OCI-LY1 (cell line): ENCODE measurements around the gene JCAD.

ENCODE experiments used
- H2AFZ ChIP-seq: fragments of 200-600 bp; sonication (generic), shearing (Covaris generic); 2 replicates; pipeline ENCODE4 v1.6.0; 2014; ENCODE audit warnings: antibody characterized with exemption, mild to moderate bottlenecking, low read length
- H3F3A ChIP-seq: fragments of 200-600 bp; sonication (generic), shearing (Covaris generic); 2 replicates; pipeline ENCODE4 v1.6.0; 2014; ENCODE audit warnings: mild to moderate bottlenecking, antibody characterized with exemption, low read length, moderate library complexity; ENCODE audit not compliant: insufficient read depth
- H3K27ac ChIP-seq: fragments of 200-600 bp; sonication (generic); 2 replicates; pipeline ENCODE4 v1.5.1; 2014; ENCODE audit warnings: low read length, mixed run types, mild to moderate bottlenecking, low read depth; ENCODE audit not compliant: poor library complexity, severe bottlenecking
- H3K27me3 ChIP-seq: fragments of 200-600 bp; sonication (generic); 2 replicates; pipeline ENCODE4 v1.6.0; 2014; ENCODE audit warnings: antibody characterized with exemption, mild to moderate bottlenecking, low read length, moderate library complexity; ENCODE audit not compliant: insufficient read depth
- H3K36me3 ChIP-seq: fragments of 200-600 bp; sonication (generic); 2 replicates; pipeline ENCODE4 v1.6.1; 2014; ENCODE audit warnings: mild to moderate bottlenecking, antibody characterized with exemption, low read length, moderate library complexity, mixed read lengths; ENCODE audit not compliant: insufficient read depth
- H3K4me1 ChIP-seq: fragments of 200-600 bp; sonication (generic); 2 replicates; pipeline ENCODE4 v1.5.1; 2014; ENCODE audit warnings: mild to moderate bottlenecking, low read length, moderate library complexity; ENCODE audit not compliant: insufficient read depth, severe bottlenecking
- H3K4me2 ChIP-seq: fragments of 200-600 bp; sonication (generic), shearing (Covaris generic); 2 replicates; pipeline ENCODE4 v1.6.1; 2014; ENCODE audit warnings: low read length
- H3K4me3 ChIP-seq: fragments of 200-600 bp; sonication (generic); 2 replicates; pipeline ENCODE4 v1.5.1; 2014; ENCODE audit warnings: low read length, low read depth, mild to moderate bottlenecking, mixed read lengths; ENCODE audit not compliant: poor library complexity, severe bottlenecking
- H3K79me2 ChIP-seq: fragments of 200-600 bp; shearing (Covaris generic); 2 replicates; pipeline ENCODE4 v1.6.1; 2016; ENCODE audit warnings: mixed run types, low read length, mixed read lengths; ENCODE audit not compliant: insufficient read depth
- H3K9ac ChIP-seq: fragments of 200-600 bp; sonication (generic), shearing (Covaris generic); 2 replicates; pipeline ENCODE4 v1.6.1; 2014; ENCODE audit warnings: mild to moderate bottlenecking, low read length, mixed read lengths
- H3K9me2 ChIP-seq: fragments of 200-600 bp; sonication (generic), shearing (Covaris generic); 2 replicates; pipeline ENCODE4 v1.6.1; 2014; ENCODE audit warnings: low read depth, mild to moderate bottlenecking, low read length, mixed read lengths
- H3K9me3 ChIP-seq: fragments of 200-600 bp; shearing (Covaris generic); 2 replicates; pipeline ENCODE4 v1.6.1; 2014; ENCODE audit warnings: low read length, mixed read lengths
- H4K20me1 ChIP-seq: fragments of 200-600 bp; sonication (generic), shearing (Covaris generic); 2 replicates; pipeline ENCODE4 v1.6.0; 2016; ENCODE audit warnings: mild to moderate bottlenecking, low read length; ENCODE audit not compliant: insufficient read depth
- CTCF ChIP-seq: fragments of 200-600 bp; sonication (generic), shearing (Covaris generic); IDR thresholded peaks from 2 replicates; pipeline ENCODE4 v1.5.1; 2017; ENCODE audit warnings: mild to moderate bottlenecking, antibody characterized with exemption, low read length, moderate library complexity, mixed read lengths
- EZH2 ChIP-seq: fragments of 200-600 bp; sonication (generic), shearing (Covaris generic); IDR thresholded peaks from 2 replicates; pipeline ENCODE4 v1.8.0; 2017; ENCODE audit warnings: borderline replicate concordance, mixed run types, mild to moderate bottlenecking, antibody characterized with exemption, low read length, moderate library complexity, mixed read lengths

Gene JCAD

GRCh38 chr10:29968585-29968984 is 90.8 kb downstream of the JCAD start:
- Histone ChIP-seq H3K79me2 (no peaks in the 10 kb centered on the region), H3K4me3 (no peak overlapping the region), H3K36me3 (no peaks in the 10 kb centered on the region), H3K9ac (no peak overlapping the region), H3K4me1 (no peaks in the 10 kb centered on the region), H3K9me2 (no peaks in the 10 kb centered on the region), H4K20me1 (no peaks in the 10 kb centered on the region), H3K27me3 (no peaks in the 10 kb centered on the region), H3F3A (no peaks in the 10 kb centered on the region), H3K27ac (no peak overlapping the region), H2AFZ (no peak overlapping the region), H3K4me2 (no peak overlapping the region), H3K9me3 (no peaks in the 10 kb centered on the region)
- TF ChIP-seq CTCF (no peak), EZH2 (no peak)

DNA sequence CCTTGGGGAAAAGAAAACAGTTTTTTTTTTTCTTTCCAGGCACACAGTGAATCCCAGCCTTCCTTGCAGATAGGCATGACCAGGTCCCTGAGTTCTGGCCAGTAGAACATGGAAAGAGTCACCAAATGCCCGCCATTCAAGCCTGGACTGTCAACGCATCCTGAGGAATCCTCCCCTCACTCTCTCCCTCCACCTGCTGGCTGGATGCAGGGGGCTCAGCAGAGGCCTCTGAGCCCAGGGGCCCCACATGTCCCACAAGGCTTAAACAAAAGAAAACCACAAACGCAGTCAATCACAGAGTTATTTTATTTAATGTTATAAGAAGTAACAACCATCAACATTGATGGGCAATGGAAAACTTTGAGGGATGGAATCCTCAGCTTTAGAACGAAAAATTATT is 93.1 kb downstream of the JCAD start:
- H3K9me3 ChIP-seq = no peaks in the 10 kb centered on the region
- no peak overlapping the region for H3K4me2 ChIP-seq
- no peak overlapping the region for H3K9ac ChIP-seq
- no peak overlapping the region for H3K27ac ChIP-seq
- no peaks in the 10 kb centered on the region for H3K36me3 ChIP-seq
- no peaks in the 10 kb centered on the region for H3K4me1 ChIP-seq
- no peak overlapping the region for H2AFZ ChIP-seq
- no peak overlapping the region for H3K4me3 ChIP-seq
- no peaks in the 10 kb centered on the region for H3K9me2 ChIP-seq
- TF ChIP-seq CTCF = no peak
- TF ChIP-seq EZH2 = no peak
- no peaks in the 10 kb centered on the region for H3K79me2 ChIP-seq
- H3K27me3 ChIP-seq = no peaks in the 10 kb centered on the region
- H4K20me1 ChIP-seq = no peaks in the 10 kb centered on the region
- H3F3A ChIP-seq = no peaks in the 10 kb centered on the region
